OCI-LY7 (cell line): Measurements from ENCODE around the gene SNAPIN.

ENCODE experiments used
- EZH2phosphoT487 ChIP-seq: fragments of 200-600 bp; sonication (generic); IDR thresholded peaks from 2 replicates; pipeline ENCODE4 v1.6.1; 2018; ENCODE audit warnings: low read depth, borderline replicate concordance, mild to moderate bottlenecking, mixed run types, antibody characterized with exemption, low read length, moderate library complexity, mixed read lengths
- TF ChIP-seq, protein P1 (sequence below): fragments of 200-600 bp; sonication (generic); conservative IDR thresholded peaks from 2 replicates; pipeline ENCODE4 v1.5.1; 2014; ENCODE audit warnings: mild to moderate bottlenecking, antibody characterized with exemption, low read length, moderate library complexity, mixed read lengths

DNA sequence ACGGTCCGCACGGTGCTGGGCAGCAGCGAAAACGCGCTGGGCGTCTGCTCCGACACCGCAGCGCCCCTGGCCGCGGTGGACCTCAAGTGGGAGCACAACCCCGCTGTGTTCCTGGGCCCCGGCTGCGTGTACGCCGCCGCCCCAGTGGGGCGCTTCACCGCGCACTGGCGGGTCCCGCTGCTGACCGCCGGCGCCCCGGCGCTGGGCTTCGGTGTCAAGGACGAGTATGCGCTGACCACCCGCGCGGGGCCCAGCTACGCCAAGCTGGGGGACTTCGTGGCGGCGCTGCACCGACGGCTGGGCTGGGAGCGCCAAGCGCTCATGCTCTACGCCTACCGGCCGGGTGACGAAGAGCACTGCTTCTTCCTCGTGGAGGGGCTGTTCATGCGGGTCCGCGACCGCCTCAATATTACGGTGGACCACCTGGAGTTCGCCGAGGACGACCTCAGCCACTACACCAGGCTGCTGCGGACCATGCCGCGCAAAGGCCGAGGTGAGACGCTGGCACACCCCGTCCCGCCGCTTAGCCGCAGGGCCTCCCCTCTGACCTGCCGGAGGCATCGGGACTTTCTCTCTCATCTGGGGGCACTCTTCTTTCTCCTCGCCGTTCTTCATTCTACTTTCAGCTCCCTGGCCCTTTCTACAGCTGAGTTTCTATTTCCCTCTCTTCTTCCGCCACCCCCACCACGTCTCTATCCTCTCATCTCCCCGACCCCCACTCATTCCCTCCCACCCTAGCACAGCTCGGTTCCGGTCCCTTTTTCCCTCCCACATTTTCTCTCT is 21.0 kb downstream of the SNAPIN start:
- TF ChIP-seq, protein P1, sequence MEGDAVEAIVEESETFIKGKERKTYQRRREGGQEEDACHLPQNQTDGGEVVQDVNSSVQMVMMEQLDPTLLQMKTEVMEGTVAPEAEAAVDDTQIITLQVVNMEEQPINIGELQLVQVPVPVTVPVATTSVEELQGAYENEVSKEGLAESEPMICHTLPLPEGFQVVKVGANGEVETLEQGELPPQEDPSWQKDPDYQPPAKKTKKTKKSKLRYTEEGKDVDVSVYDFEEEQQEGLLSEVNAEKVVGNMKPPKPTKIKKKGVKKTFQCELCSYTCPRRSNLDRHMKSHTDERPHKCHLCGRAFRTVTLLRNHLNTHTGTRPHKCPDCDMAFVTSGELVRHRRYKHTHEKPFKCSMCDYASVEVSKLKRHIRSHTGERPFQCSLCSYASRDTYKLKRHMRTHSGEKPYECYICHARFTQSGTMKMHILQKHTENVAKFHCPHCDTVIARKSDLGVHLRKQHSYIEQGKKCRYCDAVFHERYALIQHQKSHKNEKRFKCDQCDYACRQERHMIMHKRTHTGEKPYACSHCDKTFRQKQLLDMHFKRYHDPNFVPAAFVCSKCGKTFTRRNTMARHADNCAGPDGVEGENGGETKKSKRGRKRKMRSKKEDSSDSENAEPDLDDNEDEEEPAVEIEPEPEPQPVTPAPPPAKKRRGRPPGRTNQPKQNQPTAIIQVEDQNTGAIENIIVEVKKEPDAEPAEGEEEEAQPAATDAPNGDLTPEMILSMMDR: no peak
- no peak for TF ChIP-seq EZH2phosphoT487
